ENCODE data around the gene DHX57. TPM values are rescaled to one million over a fixed set of nuclear protein-coding genes. Genes with fewer than 3 reads are reported as not detected.

Gene DHX57
- total RNA-seq, 1 donor, result 19.5 TPM

DNA sequence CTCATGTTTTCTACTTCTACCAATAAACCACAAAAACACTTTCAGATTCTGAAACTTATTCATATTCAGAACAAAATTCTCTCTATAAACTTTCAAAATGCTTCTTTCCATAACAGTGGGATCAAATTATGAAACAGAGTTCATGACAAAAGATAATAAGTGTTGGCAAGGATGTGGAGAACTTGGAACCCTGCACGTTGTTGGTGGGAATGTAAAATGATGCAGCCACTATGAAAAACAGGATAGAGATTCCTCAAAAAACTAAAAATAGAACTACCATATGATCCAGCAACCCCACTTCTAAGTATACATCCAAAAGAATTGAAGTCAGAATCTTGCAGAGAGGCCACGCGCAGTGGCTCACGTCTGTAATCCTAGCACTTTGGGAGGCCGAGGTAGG lies 52.3 kb downstream of the DHX57 start:
- TF ChIP-seq, protein P1, sequence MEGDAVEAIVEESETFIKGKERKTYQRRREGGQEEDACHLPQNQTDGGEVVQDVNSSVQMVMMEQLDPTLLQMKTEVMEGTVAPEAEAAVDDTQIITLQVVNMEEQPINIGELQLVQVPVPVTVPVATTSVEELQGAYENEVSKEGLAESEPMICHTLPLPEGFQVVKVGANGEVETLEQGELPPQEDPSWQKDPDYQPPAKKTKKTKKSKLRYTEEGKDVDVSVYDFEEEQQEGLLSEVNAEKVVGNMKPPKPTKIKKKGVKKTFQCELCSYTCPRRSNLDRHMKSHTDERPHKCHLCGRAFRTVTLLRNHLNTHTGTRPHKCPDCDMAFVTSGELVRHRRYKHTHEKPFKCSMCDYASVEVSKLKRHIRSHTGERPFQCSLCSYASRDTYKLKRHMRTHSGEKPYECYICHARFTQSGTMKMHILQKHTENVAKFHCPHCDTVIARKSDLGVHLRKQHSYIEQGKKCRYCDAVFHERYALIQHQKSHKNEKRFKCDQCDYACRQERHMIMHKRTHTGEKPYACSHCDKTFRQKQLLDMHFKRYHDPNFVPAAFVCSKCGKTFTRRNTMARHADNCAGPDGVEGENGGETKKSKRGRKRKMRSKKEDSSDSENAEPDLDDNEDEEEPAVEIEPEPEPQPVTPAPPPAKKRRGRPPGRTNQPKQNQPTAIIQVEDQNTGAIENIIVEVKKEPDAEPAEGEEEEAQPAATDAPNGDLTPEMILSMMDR (IDR thresholded peaks at IDR 0.05; ENCODE audit: extremely low read depth, low read depth, low read length), result no peak
- peaks cover 3% of the 10 kb centered on the region for H3K4me1 ChIP-seq (ENCODE audit: insufficient read depth, low read length)
- DNase-seq (ENCODE audit: insufficient read length, low spot score, missing footprints), result no peak
- H3K27me3 ChIP-seq (ENCODE audit: insufficient read depth, low read length), result no peaks in the 10 kb centered on the region
- H3K79me2 ChIP-seq (ENCODE audit: insufficient read depth, low read length), result no peaks in the 10 kb centered on the region
- H4K20me1 ChIP-seq (ENCODE audit: insufficient read depth, low read length), result no peaks in the 10 kb centered on the region
- H2AFZ ChIP-seq (ENCODE audit: low read length), result no peak overlapping the region
- no peaks in the 10 kb centered on the region for H3K9me3 ChIP-seq (ENCODE audit: low read depth, low read length)
- peaks cover 40% of the 10 kb centered on the region for H3K36me3 ChIP-seq (ENCODE audit: insufficient read depth, low read length)
- no peak overlapping the region for H3K4me2 ChIP-seq (ENCODE audit: insufficient read depth, low read length)
- H3K4me3 ChIP-seq (ENCODE audit: insufficient read depth, low read length), result no peak overlapping the region
- H3K27ac ChIP-seq (ENCODE audit: low read depth, low read length), result no peak overlapping the region

DNA sequence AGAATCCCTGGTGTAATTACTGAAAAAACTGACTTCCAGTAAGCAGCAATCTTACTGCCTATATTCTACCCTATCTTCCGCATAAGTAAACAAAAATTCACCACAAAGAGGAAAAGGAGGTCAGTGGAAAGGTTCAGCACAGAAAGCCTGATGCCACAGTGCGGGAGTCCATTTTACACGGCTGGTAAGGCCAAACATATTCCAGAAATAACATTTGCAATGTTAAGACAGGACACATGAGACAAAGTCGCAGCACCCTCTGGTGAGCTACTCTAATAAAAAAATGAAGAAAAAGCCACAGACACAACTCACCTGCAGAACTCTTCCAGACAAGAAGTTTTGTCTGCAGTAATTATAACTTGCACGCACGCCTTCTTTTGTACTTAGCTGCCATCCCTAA lies 57.2 kb downstream of the DHX57 start:
- Histone ChIP-seq H3K27me3 (ENCODE audit: insufficient read depth, low read length) (no peaks in the 10 kb centered on the region), H3K4me2 (ENCODE audit: insufficient read depth, low read length) (no peak overlapping the region), H3K4me3 (ENCODE audit: insufficient read depth, low read length) (no peak overlapping the region), H3K9me3 (ENCODE audit: low read depth, low read length) (no peaks in the 10 kb centered on the region), H2AFZ (ENCODE audit: low read length) (no peak overlapping the region), H3K36me3 (ENCODE audit: insufficient read depth, low read length) (peaks cover 48% of the 10 kb centered on the region), H3K4me1 (ENCODE audit: insufficient read depth, low read length) (no peaks in the 10 kb centered on the region), H3K27ac (ENCODE audit: low read depth, low read length) (no peak overlapping the region), H4K20me1 (ENCODE audit: insufficient read depth, low read length) (no peaks in the 10 kb centered on the region), H3K79me2 (ENCODE audit: insufficient read depth, low read length) (no peaks in the 10 kb centered on the region)
- TF ChIP-seq, protein P1 (IDR thresholded peaks at IDR 0.05; ENCODE audit: extremely low read depth, low read depth, low read length), result no peak
- no peak for DNase-seq (ENCODE audit: insufficient read length, low spot score, missing footprints)

DNA sequence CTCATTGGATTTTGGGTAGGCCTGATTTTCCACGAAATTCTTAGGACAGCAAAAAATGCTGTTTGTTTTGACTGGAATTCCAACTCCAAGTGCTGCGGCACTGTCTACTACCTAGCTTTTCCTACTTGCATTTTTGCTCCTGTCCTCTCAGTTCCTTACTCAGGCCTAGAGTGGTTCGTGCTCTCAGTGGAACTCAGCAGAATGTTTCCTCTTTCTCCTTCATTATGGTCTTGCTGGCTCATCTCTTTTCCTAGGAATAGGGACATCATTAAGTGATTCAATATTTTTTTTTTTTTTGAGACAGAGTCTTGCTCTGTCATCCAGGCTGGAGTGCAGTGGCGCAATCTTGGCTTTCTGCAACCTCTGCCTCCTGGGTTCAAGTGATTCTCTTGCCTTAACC lies 59.8 kb downstream of the DHX57 start:
- H4K20me1 ChIP-seq (ENCODE audit: insufficient read depth, low read length), result no peaks in the 10 kb centered on the region
- TF ChIP-seq, protein P1 (IDR thresholded peaks at IDR 0.05; ENCODE audit: extremely low read depth, low read depth, low read length), result no peak
- no peak overlapping the region for H3K27ac ChIP-seq (ENCODE audit: low read depth, low read length)
- H3K79me2 ChIP-seq (ENCODE audit: insufficient read depth, low read length), result no peaks in the 10 kb centered on the region
- no peaks in the 10 kb centered on the region for H3K9me3 ChIP-seq (ENCODE audit: low read depth, low read length)
- H3K4me1 ChIP-seq (ENCODE audit: insufficient read depth, low read length), result no peaks in the 10 kb centered on the region
- no peak for DNase-seq (ENCODE audit: insufficient read length, low spot score, missing footprints)
- H3K36me3 ChIP-seq (ENCODE audit: insufficient read depth, low read length), result peaks cover 45% of the 10 kb centered on the region
- H3K4me2 ChIP-seq (ENCODE audit: insufficient read depth, low read length), result no peak overlapping the region
- no peaks in the 10 kb centered on the region for H3K27me3 ChIP-seq (ENCODE audit: insufficient read depth, low read length)
- H3K4me3 ChIP-seq (ENCODE audit: insufficient read depth, low read length), result no peak overlapping the region
- no peak overlapping the region for H2AFZ ChIP-seq (ENCODE audit: low read length)

DNA sequence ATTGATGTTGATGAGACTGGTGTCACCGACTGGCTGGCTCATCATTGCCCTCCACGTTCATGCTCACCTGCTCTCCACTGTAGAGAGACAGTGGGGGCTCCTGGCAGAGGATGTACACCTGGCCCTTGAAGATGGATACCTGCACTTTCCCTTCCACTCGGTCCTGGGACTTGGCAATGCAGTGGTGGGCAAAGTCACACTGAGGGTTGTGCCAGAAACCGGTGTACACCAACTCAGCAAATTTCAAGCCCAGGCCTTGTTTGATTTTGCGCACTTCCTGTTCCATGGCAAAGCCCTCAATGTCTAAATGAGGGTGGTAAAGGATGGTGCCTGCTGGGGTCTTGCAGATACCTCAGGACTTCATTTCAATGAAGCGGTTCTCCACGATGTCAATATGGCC lies 65.2 kb downstream of the DHX57 start:
- Histone ChIP-seq H3K4me1 (ENCODE audit: insufficient read depth, low read length) (no peaks in the 10 kb centered on the region), H3K4me2 (ENCODE audit: insufficient read depth, low read length) (no peak overlapping the region), H3K9me3 (ENCODE audit: low read depth, low read length) (no peaks in the 10 kb centered on the region), H3K36me3 (ENCODE audit: insufficient read depth, low read length) (peaks cover 24% of the 10 kb centered on the region), H3K27ac (ENCODE audit: low read depth, low read length) (no peak overlapping the region), H2AFZ (ENCODE audit: low read length) (no peak overlapping the region), H3K4me3 (ENCODE audit: insufficient read depth, low read length) (no peak overlapping the region), H4K20me1 (ENCODE audit: insufficient read depth, low read length) (no peaks in the 10 kb centered on the region), H3K27me3 (ENCODE audit: insufficient read depth, low read length) (no peaks in the 10 kb centered on the region), H3K79me2 (ENCODE audit: insufficient read depth, low read length) (no peaks in the 10 kb centered on the region)
- DNase-seq (ENCODE audit: insufficient read length, low spot score, missing footprints), result no peak
- TF ChIP-seq, protein P1 (IDR thresholded peaks at IDR 0.05; ENCODE audit: extremely low read depth, low read depth, low read length), result no peak

Data from osteoblast (primary cell).